Brain microvascular endothelial cell (primary cell): ENCODE data around the gene INPP4B.

Source experiments
- DNase-seq: peaks from one replicate; pipeline ENCODE4 v3.0.0-alpha.2; 2020
- H3K27ac ChIP-seq: fragments of 250-450 bp; sonication (Bioruptor Pico); 2 replicates; pipeline ENCODE4 v1.5.1; 2020; ENCODE audit warnings: mild to moderate bottlenecking, moderate library complexity
- H3K27me3 ChIP-seq: fragments of 250-450 bp; sonication (Bioruptor Pico); replicated peaks from 2 replicates; pipeline ENCODE4 v1.5.1; 2020; ENCODE audit warnings: mild to moderate bottlenecking
- H3K36me3 ChIP-seq: fragments of 250-450 bp; sonication (Bioruptor Pico); replicated peaks from 2 replicates; pipeline ENCODE4 v1.5.1; 2020; ENCODE audit warnings: mild to moderate bottlenecking
- H3K4me3 ChIP-seq: 2 replicates; pipeline ENCODE4 v1.5.1; 2011; ENCODE audit warnings: low read depth, mild to moderate bottlenecking, control low read depth, low read length, moderate library complexity
- CTCF ChIP-seq: IDR thresholded peaks from 2 replicates; pipeline ENCODE4 v1.5.1; 2011; ENCODE audit warnings: low read depth, mild to moderate bottlenecking, moderate library complexity, low read length, control low read depth, inconsistent platforms; ENCODE audit errors: missing control alignments
- in situ Hi-C: cut with HindIII; loops from 2 replicates; pipeline ENCODE4 v1.10.0; 2017; ENCODE audit warnings: low sequenced_read_pairs, low pct_ligation_motif_present

The INPP4B gene

GRCh38 chr4:142443469-142443868 lies 402.6 kb downstream of the INPP4B start:
- no peak for DNase-seq
- H3K4me3 ChIP-seq, result no peak overlapping the region
- H3K27me3 ChIP-seq, result no peaks in the 10 kb centered on the region
- in situ Hi-C loops, result no loop called here
- H3K36me3 ChIP-seq, result no peaks in the 10 kb centered on the region
- no peak for TF ChIP-seq CTCF
- H3K27ac ChIP-seq, result no peak overlapping the region

DNA sequence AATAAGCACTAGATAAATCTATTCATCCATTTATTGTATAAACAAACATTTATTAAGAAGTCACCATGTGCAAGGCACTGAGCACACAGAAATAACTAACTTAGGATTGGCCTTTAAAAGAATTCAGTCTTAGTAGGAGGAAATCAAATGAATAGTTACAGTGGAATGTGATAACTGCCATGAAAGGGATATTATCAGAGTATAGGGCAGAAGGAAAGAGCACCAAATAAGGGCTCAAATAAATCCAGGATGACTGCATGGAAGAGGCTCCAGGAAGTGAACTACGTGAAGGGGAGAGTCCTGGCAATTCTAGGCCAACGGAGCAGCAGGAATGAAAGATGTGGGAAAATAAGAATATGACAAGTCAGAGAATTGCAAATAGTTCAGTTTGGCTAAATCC lies 406.0 kb downstream of the INPP4B start:
- Histone ChIP-seq H3K27me3 (no peaks in the 10 kb centered on the region), H3K36me3 (no peaks in the 10 kb centered on the region), H3K27ac (peak overlapping the region; percentile 23), H3K4me3 (no peak overlapping the region)
- no peak for TF ChIP-seq CTCF
- no peak for DNase-seq
- in situ Hi-C loops, result no loop called here

- no peak overlapping the region for H3K4me3 ChIP-seq
- H3K27ac ChIP-seq, result no peak overlapping the region
- TF ChIP-seq CTCF, result no peak
- H3K27me3 ChIP-seq, result no peaks in the 10 kb centered on the region
- in situ Hi-C loops, result no loop called here
- no peaks in the 10 kb centered on the region for H3K36me3 ChIP-seq
- no peak for DNase-seq
Measured at GRCh38 chr4:142435599-142436235, 410.4 kb downstream of the INPP4B start.

DNA sequence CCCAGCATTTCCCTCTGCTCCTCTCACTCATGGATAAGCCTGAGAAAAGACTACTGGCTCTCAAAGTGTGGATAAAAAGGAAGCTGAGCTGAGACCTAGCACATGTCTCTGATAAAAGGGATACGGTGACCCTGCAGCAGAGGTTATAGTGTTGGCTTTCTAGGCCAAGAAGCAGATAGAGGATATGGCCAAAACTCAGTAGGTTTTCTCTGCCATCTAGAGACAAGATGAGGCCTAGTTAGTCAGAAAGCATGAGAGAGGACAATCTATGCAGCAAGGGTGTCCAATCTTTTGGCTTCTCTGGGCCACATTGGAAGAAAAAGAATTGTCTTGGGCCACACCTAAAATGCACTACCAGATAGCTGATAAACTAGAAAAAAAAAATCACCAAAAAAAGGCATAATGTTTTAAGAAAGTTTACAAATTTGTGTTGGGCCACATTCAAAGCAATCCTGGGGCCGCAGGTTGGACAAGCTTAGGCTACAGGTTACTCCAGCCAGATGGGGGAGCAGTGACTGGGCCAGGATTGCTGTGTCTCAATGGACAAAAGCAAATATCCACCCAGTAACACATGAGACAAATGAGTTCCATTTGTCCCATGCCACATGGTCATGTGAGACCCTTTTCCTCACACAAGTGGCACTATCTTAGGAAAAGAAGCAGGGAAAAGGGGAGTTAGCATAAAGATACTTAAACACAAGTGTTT lies 411.4 kb downstream of the INPP4B start:
- H3K27me3 ChIP-seq, result no peaks in the 10 kb centered on the region
- H3K4me3 ChIP-seq, result no peak overlapping the region
- no peak for DNase-seq
- in situ Hi-C loops, result no loop called here
- no peaks in the 10 kb centered on the region for H3K36me3 ChIP-seq
- no peak overlapping the region for H3K27ac ChIP-seq
- no peak for TF ChIP-seq CTCF

DNA sequence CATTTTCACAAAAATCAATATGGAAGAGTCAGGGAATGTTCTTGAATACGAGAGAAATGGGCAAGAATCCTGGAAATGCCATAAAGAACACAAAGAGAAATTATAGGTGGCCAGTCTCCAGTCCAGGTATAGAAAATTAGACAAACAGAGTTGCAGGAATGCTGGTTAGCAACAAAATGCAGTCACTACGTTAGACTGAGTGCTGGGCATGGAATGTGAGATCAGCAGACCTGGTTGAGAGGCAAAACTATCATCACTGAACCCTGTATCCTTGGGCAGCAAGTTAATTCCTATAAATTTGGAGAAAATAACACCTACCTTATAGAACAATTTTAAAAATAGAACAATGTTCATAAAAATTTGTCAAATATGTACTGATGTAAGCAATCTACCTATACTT lies 417.4 kb downstream of the INPP4B start:
- TF ChIP-seq CTCF, result no peak
- in situ Hi-C loops, result no loop called here
- Histone ChIP-seq H3K27ac (no peak overlapping the region), H3K27me3 (no peaks in the 10 kb centered on the region), H3K4me3 (no peak overlapping the region), H3K36me3 (no peaks in the 10 kb centered on the region)
- DNase-seq, result no peak

GRCh38 chr4:142427456-142427855 lies 418.6 kb downstream of the INPP4B start:
- H3K36me3 ChIP-seq, result no peaks in the 10 kb centered on the region
- in situ Hi-C loops, result no loop called here
- H3K27me3 ChIP-seq, result no peaks in the 10 kb centered on the region
- no peak overlapping the region for H3K27ac ChIP-seq
- H3K4me3 ChIP-seq, result no peak overlapping the region
- TF ChIP-seq CTCF, result no peak
- DNase-seq, result no peak
